HepG2 (cell line): ENCODE measurements around the gene POFUT2. TPM values are rescaled to one million over a fixed set of nuclear protein-coding genes. Genes with fewer than 3 reads are reported as not detected.
A peak's percentile ranks its signal among the peaks of the same experiment; 100 is the strongest.

Experiments used
- ARID3A ChIP-seq: IDR thresholded peaks from 2 replicates; pipeline ENCODE4 v1.6.1; 2012; ENCODE audit warnings: low read depth, low read length, improper control_type of control experiment
- CBX1 ChIP-seq: IDR thresholded peaks from one replicate; pipeline ENCODE4 v1.6.1; 2016; ENCODE audit warnings: antibody characterized with exemption, low read depth
- FOXM1 ChIP-seq: sonication (generic); formaldehyde crosslinking; IDR thresholded peaks from 2 replicates; pipeline ENCODE4 v1.5.0; 2020; ENCODE audit warnings: missing genetic modification reagents
- HOXA5 ChIP-seq: sonication (generic); formaldehyde crosslinking; IDR thresholded peaks from 2 replicates; pipeline ENCODE4 v1.4.0; 2020; ENCODE audit warnings: missing genetic modification reagents
- MTA3 ChIP-seq: sonication (generic); formaldehyde crosslinking; IDR thresholded peaks from 2 replicates; pipeline ENCODE4 v1.4.0; 2020; ENCODE audit warnings: missing genetic modification reagents
- NFATC3 ChIP-seq: sonication (generic); formaldehyde crosslinking; IDR thresholded peaks from 2 replicates; pipeline ENCODE4 v1.5.1; 2020; ENCODE audit warnings: mild to moderate bottlenecking, missing genetic modification reagents
- NFE2 ChIP-seq: sonication (generic); formaldehyde crosslinking; IDR thresholded peaks from 2 replicates; pipeline ENCODE4 v1.4.0; 2020; ENCODE audit warnings: missing genetic modification reagents
- RERE ChIP-seq: IDR thresholded peaks from 2 replicates; pipeline ENCODE4 v1.6.1; 2016; ENCODE audit warnings: low read depth, missing genetic modification reagents, missing compliant biosample characterization
- RFXANK ChIP-seq: IDR thresholded peaks from 2 replicates; pipeline ENCODE4 v1.6.1; 2016
- RNF219 ChIP-seq: sonication (generic); formaldehyde crosslinking; IDR thresholded peaks from 2 replicates; pipeline ENCODE4 v1.5.0; 2020; ENCODE audit warnings: mild to moderate bottlenecking, missing genetic modification reagents
- TOPORS ChIP-seq: sonication (generic); formaldehyde crosslinking; IDR thresholded peaks from 2 replicates; pipeline ENCODE4 v1.8.0; 2023; ENCODE audit warnings: mild to moderate bottlenecking, missing genetic modification reagents
- TRIM24 ChIP-seq: sonication (generic); formaldehyde crosslinking; IDR thresholded peaks from 2 replicates; pipeline ENCODE4 v1.8.0; 2022; ENCODE audit warnings: mild to moderate bottlenecking, missing genetic modification reagents
- ZBTB3 ChIP-seq: sonication (generic); formaldehyde crosslinking; IDR thresholded peaks from 2 replicates; pipeline ENCODE4 v1.4.0; 2020; ENCODE audit warnings: low read depth, mild to moderate bottlenecking, moderate library complexity, missing genetic modification reagents, borderline replicate concordance
- ZFP41 ChIP-seq: sonication (generic); formaldehyde crosslinking; IDR thresholded peaks from 2 replicates; pipeline ENCODE4 v1.4.0; 2020; ENCODE audit warnings: mild to moderate bottlenecking, missing genetic modification reagents, borderline replicate concordance
- ZKSCAN1 ChIP-seq: fragments of 150-350 bp; IDR thresholded peaks from 2 replicates; pipeline ENCODE4 v1.6.1; 2014; ENCODE audit warnings: low read length
- ZNF180 ChIP-seq: sonication (generic); formaldehyde crosslinking; IDR thresholded peaks from 2 replicates; pipeline ENCODE4 v1.4.0; 2020; ENCODE audit warnings: low read depth, missing genetic modification reagents, borderline replicate concordance
- ZNF282 ChIP-seq: fragments of 450-650 bp; IDR thresholded peaks from 2 replicates; pipeline ENCODE4 v1.6.1; 2018; ENCODE audit not compliant: partially characterized antibody
- ZNF549 ChIP-seq: sonication (generic); formaldehyde crosslinking; IDR thresholded peaks from 2 replicates; pipeline ENCODE4 v1.5.0; 2020; ENCODE audit warnings: missing genetic modification reagents
- ZNF557 ChIP-seq: sonication (generic); formaldehyde crosslinking; IDR thresholded peaks from 2 replicates; pipeline ENCODE4 v1.4.0; 2020; ENCODE audit warnings: missing genetic modification reagents
- ZNF558 ChIP-seq: sonication (generic); formaldehyde crosslinking; IDR thresholded peaks from 2 replicates; pipeline ENCODE4 v1.9.0; 2022; ENCODE audit warnings: mild to moderate bottlenecking, missing genetic modification reagents, borderline replicate concordance
- ZNF652 ChIP-seq: IDR thresholded peaks from 2 replicates; pipeline ENCODE4 v1.6.1; 2016; ENCODE audit warnings: low read depth, borderline replicate concordance
- ZNF7 ChIP-seq: IDR thresholded peaks from 2 replicates; pipeline ENCODE4 v1.6.1; 2016; ENCODE audit warnings: missing biosample characterization, missing genetic modification reagents
- ZNF766 ChIP-seq: sonication (generic); formaldehyde crosslinking; IDR thresholded peaks from 2 replicates; pipeline ENCODE4 v1.5.0; 2020; ENCODE audit warnings: missing genetic modification reagents, borderline replicate concordance
- polyA plus RNA-seq, 8 experiments: library from polyadenylated mRNA; depleted of rRNA in 3 of 8; stranded (reverse) in 7 of 8; unstranded in 1 of 8; fragments of >200 nt; fragmentation: Illumina TruSeq in 4 of 8; extraction: Trizol in 4 of 8; gene quantifications; 2 replicates each; pipeline versions ENCODE4 v1.2.1 to v1.2.3, GENCODE V29; 2011 to 2016; ENCODE audit warnings: low read depth in 4 of 8, missing spikeins in 1 of 8, mixed read lengths in 1 of 8; ENCODE audit not compliant: insufficient read depth in 1 of 8
- total RNA-seq, 5 experiments: library from RNA; depleted of rRNA; stranded (reverse); fragments of >200 nt; fragmentation: Illumina TruSeq; extraction: Trizol; gene quantifications; 2 replicates each; pipeline ENCODE4 v1.2.3, GENCODE V29; 2016; ENCODE audit warnings: low read depth in 1 of 5

Gene POFUT2
- total and polyA plus RNA-seq, 2 of the 13 experiments (the other 11 are each of a cell fraction or from before 2014, with no cell fraction given) = 22.8 to 24.0 TPM

- TF ChIP-seq TRIM24 (CRISPR knock-in tag) = no peak
- TF ChIP-seq RFXANK (CRISPR knock-in tag) = no peak
- TF ChIP-seq NFATC3 (CRISPR knock-in tag) = peak; percentile 60; the same call in 1 of the 2 replicates
- no peak for TF ChIP-seq FOXM1
- no peak for TF ChIP-seq ZKSCAN1
- TF ChIP-seq ZNF557 (CRISPR knock-in tag) = no peak
- no peak for TF ChIP-seq HOXA5
- no peak for TF ChIP-seq ARID3A
- TF ChIP-seq NFE2 (CRISPR knock-in tag) = no peak
- TF ChIP-seq MTA3 = no peak
- no peak for TF ChIP-seq ZNF282
- TF ChIP-seq TOPORS = no peak
- no peak for TF ChIP-seq ZNF558
- TF ChIP-seq ZBTB3 (CRISPR knock-in tag) = no peak
- TF ChIP-seq ZNF549 (CRISPR knock-in tag) = no peak
- TF ChIP-seq ZNF652 (CRISPR knock-in tag) = no peak
- no peak for TF ChIP-seq RERE (CRISPR knock-in tag)
- peak; percentile 45 for TF ChIP-seq CBX1
- no peak for TF ChIP-seq ZFP41 (CRISPR knock-in tag)
- TF ChIP-seq ZNF180 = no peak
- TF ChIP-seq ZNF766 (CRISPR knock-in tag) = no peak
- no peak for TF ChIP-seq RNF219 (CRISPR knock-in tag)
- TF ChIP-seq ZNF7 = no peak
Observed at GRCh38 chr21:45292399-45293219, 4.9 kb upstream of the POFUT2 start (continued).
